Measurements from ENCODE around the gene LRRC37A.
"Not testable (repeated sequence)": the region's sequence is repeated elsewhere in the genome, so short reads cannot be mapped to it uniquely, and the experiment has no call there.

Gene LRRC37A

DNA sequence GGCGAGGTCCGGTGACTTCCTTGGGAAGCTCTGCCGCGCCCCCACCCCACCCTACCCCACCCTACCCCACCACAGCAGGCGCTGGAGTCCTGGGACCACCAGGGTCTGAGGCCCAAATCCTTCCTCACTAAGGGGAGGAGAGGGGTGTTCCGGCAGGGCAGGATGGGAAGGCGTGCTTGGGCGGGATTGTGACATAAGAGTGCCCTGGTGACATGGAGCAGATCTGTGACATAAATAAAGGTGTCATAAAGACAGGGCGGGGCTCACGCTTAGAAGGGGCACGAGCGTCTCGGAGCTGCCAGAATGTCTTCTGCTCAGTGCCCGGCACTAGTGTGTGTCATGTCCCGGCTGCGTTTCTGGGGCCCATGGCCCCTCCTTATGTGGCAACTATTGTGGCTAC, at the start of gene LRRC37A:
Gene LRRC37A (plus strand): TSS at position 301 of the 400 bp plus-strand sequence. CDS start 3 bp downstream, at position 304.
- DNase-seq: not testable (repeated sequence)

DNA sequence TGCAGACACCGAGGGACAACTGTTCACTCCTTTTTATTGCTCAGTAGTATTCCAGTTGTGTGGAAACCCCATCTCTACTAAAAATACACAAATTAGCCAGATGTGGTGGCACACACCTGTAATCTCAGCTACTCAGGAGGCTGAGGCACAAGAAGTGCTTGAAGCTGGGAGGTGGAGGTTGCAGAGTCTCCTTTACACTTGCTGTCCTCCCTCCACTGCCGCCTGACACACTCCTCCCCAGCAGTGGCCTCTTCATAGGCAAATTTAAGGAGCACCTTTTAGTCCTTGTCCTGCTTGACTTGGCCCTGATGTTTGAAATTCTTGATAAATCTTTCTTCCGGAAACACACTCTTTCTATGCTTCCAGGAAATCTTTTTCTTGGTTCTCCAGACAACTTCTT, 45.8 kb upstream of the LRRC37A start:
- not testable (repeated sequence) for DNase-seq

DNA sequence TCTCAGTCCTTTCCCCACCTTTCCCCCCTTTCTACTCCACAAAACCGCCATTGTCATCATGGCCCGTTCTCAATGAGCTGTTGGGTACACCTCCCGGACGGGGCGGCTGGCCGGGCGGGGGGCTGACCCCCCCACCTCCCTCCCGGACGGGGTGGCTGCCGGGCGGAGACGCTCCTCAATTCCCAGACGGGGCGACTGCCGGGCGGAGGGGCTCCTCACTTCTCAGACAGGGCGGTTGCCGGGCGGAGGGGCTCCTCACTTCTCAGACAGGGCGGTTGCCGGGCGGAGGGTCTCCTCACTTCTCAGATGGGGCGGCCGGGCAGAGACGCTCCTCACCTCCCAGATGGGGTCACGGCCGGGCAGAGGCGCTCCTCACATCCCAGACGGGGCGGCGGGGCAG, 42.1 kb upstream of the LRRC37A start:
- DNase-seq: not testable (repeated sequence)

DNA sequence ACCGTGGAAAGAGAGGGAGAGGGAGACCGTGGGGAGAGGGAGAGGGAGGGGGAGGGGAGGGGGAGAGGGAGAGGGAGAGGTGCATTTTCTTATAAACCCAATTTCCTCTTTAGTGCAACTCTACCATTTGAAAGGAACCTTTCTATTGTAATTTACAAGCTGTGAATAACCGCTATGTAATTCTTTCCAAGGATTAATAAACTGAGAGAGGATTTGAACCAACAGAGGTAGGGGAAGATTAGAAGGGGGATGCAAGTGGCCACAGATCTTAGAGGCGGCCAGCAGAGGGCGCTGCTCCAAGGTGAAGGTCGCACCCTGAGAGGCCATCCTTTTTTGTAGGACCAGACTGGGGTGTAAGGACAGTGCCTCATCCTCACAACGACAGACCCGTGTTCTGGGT, 41.2 kb upstream of the LRRC37A start:
- peak; percentile 34 for DNase-seq

DNA sequence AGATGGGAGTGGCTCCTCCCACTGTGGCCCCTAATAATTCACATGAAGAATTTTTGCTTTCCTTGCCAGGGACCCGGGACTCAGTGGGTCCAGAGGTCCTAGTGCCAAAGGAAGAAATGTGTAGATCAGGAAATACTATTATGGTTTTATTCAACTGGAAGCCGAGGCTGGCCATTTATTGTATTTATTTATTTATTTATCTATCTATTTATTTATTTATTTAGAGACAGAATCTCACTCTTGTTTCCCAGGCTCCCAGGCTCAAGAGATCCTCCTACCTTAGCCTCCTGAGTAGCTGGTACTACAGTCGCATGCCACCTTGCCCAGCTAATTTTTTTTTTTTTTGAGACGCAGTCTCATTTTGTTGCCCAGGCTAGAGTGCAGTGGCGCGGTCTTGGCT, 40.7 kb upstream of the LRRC37A start:
- DNase-seq: not testable (repeated sequence)

DNA sequence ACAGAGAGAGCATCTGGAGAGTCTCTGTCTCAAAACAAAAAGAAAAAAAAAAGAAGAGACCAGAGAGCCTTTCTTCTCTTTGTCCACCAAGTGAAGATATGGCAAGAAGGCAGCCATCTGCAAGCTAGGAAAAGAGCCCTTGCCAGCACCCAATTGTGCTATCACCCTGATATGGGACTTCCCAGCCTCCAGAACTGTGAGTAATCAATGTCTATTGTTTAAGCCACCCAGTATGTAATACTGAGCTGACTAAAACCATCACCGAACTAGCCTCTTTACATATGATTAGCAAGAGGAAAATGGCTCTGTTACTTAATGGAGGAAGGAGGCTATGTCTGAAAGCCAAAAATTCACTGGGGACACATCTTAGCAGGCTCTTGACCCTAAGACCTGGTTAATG, 38.6 kb upstream of the LRRC37A start:
- DNase-seq: not testable (repeated sequence)

DNA sequence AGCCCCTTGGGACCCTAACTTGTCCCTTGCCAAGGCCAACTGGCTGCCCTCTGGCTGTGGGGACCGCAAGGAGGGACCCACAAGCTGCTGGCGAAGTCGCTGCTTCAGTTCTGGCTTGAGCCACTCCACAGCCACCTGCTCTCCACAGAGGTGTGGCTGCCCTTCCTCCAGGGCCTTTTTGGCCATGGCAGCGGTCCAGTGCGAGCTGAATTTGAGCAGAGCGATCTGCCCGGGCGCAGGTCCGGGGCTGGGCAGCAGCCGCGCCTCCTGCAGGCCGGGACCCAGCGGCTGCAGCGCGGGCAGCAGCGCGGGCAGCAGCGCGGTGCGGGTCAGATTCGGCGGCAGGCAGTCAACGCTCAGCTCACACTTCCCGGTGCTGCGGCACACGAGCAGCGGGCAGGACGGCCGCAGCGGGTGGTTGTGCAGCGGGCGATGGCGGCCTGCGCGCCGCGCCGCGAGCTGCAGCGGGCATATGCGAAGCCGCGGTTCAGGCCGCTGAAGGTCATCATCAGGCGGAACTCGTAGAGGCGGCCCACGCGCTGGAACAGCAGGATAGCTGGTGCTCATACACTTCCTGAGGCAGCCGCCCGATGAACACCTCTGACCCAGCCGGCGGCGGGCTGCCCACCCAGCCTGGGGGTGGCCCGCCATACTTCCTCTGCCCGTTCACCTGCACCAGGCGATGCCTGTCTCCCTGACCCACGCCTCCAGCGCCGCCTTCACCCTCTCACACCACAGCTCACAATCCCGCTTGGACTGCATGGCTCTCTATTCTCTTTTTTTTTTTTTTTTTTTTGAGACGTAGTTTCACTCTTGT, 34.9 kb upstream of the LRRC37A start:
- not testable (repeated sequence) for DNase-seq

DNA sequence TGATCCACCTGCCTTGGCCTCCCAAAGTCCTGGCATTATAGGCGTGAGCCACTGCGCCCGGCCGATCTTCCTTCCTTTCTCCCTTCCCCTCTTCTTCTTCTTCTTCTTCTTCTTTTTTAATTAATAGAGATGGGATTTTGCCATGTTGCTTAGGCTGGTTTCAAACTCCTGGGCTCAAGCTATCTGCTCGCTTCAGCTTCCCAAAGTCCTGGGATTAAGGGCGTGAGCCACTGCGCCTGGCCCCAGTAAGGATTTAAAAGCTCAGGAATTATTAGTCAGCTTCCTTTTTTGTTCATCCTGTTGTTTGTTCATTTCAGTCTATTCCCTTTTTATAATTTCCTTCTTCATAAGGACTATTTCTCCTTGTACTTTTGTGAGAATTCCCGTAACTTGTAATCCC, 32.7 kb upstream of the LRRC37A start:
- no peak for DNase-seq

DNA sequence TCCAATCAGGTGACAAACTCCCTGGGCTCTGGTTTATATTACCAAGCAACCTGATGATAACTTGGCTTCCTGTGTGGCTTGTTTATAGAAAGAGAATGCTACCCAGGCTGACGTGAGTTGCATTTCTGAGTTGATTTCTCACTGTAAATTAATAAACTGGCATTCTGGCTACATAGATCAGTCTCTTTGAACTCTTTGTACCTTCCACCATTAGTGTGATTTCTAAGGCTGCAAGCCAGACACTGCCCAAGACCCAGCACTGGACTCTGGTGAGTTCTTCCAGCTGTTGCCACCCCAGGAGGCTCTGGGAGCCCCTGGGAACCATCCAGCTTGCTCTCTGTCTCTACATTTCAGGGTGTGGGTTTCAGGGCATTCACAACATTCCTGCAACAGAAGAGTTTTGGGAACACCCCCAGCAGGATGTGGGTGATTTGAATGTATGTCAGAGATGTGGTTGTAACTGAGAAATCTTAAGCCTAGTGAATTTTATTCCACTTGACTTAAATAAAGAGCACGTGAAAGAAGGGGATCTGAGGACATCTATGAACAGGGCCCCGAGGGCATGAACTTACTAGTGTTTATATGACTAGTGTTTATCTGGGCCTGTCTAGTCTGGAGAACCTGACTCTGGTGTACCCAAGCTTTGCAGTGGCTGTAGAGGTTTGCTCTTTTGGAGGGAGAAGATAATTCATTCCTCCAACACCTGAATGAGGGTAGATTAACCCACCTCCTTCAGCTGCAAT, 30.3 kb upstream of the LRRC37A start:
- no peak for DNase-seq

DNA sequence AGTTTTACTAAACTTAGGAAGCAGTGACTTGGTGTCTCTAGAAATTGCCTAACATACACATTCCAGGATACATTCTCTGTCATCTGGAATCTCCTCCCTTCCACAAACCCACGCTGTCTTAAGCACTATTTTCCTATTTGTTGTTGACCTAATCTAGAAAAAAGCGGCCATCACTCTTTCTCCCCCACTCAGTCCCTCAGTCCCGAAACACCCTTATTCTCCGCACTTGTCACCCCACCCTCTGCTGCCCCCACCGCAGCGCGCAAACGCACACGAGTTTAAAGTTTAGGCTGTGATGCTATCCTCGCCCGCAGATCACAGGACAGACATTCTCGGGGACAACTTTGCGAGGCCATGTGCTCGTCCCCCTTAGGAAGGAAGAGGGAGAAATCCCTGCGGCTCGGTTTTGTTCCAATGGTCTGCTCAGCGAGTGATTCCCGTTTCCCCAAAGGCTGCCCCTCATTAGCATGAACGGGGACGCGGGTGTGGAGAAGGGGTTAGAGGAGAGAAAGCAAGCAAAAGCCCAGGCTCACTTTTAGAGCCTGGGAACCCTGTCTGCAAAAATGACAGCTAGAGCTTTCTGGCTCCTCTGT, 28.8 kb upstream of the LRRC37A start:
- not testable (repeated sequence) for DNase-seq

DNA sequence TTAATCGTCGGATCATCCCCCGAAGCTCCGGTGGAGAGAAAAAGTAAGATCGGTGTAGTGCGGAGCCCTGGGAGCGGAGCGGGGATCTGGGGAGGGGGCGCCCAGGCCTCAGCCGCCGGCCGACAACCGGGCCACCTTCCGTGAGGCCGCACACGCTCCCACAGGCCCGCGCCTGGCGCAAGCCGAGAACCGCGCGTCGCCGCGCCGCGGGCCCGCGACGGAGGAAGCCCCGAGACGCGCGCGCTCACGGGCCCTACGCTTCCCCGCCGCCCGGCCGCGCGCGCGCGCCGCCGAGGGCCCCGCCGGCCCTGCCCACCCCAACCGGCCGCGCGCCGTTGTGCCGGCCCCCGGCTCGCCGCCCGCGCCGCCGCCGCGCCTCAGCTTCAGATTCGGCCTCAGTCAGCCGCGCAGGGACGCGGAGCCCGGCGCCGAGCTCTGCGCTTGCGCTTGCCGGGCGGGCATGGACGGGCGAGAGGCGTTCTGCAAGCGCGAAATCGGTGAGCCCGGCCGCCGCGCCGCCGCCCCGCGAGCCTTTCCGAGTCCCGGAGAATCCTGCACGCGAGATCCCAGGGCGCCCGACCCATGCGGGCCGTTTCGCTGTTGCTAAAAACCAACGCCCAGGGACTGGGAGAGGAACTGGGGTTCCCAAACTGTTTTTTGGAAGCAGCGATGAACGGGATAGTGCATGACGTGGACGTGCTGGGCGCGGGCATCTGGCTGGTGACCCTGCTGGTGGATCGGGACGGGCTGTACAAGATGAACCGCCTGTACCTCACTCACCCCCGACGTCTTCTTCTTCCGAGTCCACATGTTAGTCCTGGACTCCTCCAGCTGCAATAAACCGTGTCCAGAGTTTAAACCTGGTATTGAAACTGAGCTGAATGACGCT, 28.0 kb upstream of the LRRC37A start:
- peak; percentile 92 for DNase-seq

DNA sequence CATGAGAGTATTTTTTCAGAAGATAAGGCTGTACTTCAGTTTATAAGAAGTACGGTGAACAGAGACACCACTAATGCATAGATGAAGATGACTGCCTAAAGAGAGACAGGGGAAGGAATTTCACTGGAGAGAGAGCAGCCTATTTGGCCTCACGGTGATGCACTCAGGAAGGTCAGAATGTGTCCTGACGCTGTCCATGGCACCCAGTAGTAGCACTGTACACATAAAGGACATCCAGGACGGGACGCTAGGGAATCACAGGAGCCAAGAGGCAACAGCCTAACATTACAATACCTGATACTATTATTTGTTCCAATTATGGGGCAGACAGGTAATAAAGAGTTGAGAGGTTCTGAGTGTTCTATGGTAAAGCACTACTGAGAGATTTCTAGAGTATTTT, 24.9 kb upstream of the LRRC37A start:
- no peak for DNase-seq

DNA sequence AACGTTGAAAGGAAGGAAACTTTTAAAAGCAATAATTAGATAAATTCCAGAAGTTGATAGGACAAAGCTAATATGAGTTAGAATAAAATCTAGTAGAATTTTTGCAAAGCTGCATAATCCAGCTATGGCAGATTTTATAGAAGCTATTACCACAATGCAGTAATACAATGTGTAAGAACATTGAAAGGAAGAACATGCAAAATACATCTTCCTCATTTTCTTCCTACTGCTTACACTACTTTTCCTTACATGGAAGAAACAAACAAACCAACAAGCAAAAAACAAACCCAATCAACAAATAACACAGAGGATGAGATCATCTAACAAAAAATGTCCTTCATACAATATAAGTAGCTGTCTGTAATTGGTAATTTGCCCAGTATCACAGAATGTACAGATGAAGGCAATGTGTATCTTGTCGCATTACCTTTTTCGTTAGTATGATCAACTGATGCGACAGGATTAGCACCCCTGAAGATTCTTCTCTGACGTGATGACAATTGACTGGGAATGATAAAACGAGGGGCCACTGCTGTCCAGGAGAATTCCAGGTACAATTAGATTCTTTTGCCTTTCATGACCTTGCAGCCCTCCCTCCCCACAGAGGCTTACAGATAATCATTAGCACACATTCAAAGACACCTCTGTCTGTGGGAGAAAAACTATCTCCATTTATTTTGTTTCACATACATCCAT, 21.2 kb upstream of the LRRC37A start:
- DNase-seq: no peak

DNA sequence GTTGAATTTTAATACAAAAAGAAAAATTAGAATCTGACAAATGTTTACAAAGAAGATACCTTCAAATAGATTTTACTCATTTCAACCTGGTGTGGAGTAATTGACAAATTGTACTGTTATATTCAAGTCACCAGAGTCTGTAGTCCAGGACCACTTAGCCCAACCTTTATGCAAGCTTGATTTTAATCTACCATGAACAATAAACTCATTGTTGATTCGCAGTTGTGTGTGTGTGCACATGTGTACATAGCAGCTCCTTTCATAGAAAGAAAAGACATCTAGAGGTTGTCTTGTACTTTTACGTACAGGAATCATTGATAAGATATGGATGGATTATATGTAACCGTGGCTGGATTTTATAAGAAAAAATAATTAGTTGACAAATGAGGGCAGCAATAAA, 20.7 kb upstream of the LRRC37A start:
- DNase-seq: no peak

DNA sequence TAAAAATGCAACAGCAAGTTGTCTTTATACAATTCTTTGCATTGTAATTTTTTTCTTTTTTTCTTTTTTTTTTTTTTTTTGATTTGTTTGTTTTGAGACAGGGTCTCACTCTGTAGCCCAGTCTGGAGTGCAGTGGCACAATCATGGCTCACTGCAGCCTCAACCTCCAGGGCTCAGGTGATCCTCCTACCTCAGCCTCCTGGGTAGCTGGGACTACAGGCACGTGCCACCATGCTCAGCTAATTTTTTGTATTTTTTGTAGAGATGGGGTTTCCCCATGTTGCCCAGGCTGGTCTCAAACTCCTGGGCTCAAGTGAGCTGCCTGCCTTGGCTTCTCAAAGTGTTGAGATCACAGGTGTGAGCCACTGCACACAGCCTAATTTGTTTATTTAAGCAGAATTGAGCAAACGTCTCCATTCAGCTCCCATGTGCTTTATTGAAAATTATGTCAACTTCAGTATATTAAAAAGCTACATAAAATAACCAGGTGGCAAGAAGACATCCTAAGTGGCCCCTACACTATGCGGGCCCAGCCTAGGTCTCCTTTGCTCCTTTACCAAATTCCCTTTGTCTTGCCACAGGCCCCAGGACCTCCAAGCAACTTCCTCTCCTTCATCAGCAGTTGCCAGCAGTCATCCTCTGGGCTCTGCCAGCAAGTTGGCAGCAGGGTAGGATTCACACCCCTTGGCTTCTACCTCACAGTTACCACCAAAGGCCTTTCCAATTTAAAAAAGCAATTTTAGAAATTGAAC, 18.0 kb upstream of the LRRC37A start:
- DNase-seq: not testable (repeated sequence)

DNA sequence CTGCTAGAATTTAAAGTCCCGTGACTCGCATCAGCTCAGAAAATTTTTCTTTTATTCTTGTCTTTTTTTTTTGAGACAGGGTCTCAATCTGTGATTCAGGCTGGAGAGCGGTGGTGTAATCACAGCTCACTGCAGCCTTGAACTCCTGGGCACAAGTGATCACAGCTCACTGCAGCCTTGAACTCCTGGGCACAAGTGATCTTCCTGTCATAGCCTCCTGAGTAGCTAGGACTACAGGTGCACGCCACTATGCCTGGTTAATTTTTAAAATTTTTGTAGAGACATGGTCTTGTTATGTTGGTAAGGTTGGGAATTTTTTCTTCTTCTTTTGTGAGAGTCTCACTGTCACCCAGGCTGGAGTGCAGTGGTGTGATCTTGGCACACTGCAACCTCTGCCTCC, 13.6 kb upstream of the LRRC37A start:
- not testable (repeated sequence) for DNase-seq

DNA sequence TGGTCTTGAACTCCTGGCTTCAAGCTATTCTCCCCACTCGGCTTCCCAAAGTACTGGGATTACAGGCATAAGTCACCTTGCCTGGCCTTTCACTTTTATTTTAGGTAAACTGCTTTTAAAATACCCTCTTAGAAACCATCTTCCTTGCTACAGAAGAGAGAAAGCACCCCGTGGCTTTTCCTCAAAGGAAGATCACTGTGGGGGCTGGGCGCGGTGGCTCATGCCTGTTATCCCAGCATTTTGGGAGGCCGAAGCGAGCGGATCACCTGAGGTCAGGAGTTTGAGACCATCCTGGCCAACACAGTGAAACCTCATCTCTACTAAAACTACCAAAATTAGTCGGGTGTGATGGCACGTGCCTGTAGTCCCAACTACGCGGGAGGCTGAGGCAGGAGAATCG, 12.3 kb upstream of the LRRC37A start:
- DNase-seq: not testable (repeated sequence)

DNA sequence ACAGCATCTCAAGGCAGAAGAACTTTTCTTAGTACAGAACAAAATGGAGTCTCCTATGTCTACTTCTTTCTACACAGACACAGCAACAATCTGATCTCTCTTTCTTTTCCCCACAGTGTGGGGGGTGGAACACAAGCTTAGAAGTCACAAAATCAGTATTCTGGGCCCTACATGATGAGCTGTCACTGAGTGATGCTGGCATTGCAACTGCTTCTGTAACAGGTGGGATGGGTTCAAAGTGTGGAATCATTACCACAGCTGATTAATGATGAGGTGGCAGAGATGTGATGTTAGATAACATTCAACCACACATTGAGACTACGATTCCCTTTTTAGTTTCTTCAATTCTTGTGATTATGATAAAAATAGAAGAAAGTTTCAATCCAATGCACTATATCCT, 10.5 kb upstream of the LRRC37A start:
- not testable (repeated sequence) for DNase-seq

DNA sequence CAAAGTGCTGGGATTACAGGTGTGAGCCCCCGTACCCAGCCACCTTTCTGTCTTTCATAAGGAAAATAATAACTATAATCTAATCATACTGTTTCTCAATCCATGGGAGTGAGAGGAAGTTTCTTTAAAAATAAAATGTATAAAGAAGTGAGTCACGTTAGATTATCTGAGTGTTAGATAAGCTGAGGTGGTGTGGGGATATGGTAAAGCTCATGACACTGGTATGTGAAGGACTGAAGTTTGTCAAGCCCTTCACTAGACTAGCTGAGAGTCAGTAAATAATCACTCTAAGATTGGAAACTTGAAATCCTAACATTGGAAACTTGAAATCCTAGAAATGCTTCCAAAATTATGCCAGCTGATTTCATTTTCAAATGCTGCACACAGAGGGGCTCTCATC, 9.4 kb upstream of the LRRC37A start:
- not testable (repeated sequence) for DNase-seq

DNA sequence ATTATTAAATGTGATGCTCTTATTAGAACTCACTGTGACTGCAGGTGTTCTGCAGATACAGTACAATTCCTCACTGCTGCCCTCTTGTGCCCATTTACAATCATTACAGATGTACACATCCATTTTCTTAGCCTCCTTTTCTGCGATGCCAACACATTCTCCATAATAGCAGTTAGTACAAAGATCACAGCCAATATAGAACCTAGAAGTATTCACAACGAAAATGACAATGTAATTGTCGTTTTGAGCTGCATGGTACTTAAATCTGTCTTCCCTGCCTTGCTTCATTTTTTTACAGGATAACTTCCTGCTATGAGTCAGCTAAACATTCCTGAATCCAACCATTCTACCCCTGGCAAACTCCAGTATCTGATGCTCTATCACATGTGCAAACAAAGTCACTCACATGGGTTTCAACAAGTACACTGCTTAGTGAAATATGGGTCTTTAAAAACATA, 8.1 kb upstream of the LRRC37A start:
- peak; percentile 71 for DNase-seq

DNA sequence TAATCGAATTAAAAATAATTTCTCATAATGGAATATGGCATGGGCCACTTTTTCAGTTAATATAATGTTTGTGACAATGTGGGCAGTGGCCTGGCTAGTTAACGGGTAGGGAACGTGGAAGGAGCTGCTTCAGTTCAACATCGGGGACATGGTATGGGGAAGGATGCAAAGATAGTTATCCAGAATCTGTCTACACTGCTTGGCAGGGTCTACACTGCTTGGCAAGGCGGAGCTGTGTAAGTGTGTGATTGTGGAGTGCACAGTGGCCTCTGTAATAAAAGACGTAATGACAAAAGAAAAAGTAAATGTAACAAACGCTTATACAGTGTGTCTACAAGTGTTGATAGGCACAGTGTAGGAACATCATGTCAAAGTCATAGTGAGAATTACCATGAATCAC, 7.3 kb upstream of the LRRC37A start:
- DNase-seq: not testable (repeated sequence)

Data from NCI-H345 (cell line).